ENCODE measurements around the gene PRKCA. TPM values are rescaled to one million over a fixed set of nuclear protein-coding genes. Genes with fewer than 3 reads are reported as not detected.

Gene PRKCA
- total RNA-seq, 1 donor from 2014 or later, result 16.4 TPM

DNA sequence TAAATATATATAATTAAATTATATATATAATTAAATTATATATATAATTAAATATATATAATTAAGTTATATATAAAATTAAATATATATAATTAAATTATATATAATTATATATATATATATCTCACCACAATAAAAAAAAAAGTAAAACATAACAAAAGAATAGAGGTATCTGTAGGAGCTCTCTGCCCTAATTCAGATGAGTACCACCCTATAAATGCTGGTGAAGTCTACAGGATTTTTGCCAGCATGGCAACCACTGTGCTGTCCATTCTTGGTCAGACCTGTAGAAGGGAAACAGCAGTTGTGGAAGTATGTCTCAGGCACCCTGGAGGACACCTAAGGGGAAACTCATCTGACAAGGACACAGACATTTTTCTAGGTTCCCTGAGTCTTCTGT is 259.7 kb downstream of the PRKCA start:
- Mint-ChIP-seq H3K27ac (no peak overlapping the region), H3K27me3 (no peaks in the 10 kb centered on the region)

DNA sequence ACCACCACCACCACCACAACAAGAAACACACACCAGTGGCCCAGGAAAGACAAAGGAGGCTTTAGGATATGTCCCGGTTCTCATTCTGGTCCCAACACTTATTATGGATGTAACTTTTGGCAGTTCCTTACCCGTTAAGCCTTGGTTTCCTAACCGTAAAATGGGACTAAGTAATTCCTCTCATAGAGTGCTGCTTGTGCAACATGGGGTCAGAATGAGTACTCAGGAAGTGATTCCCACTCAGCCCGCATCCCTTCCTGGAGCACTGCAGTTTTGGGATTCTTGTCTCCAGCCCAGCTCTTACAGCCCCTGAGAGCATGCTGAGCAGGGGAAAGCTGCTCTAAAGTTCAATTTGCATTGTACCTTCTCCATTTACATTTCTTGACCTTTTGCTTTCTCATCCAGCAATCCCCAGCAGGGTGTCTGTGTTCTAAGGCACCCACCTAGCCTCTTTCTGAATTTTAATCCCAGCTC is 262.6 kb downstream of the PRKCA start:
- TF ChIP-seq, protein P1, sequence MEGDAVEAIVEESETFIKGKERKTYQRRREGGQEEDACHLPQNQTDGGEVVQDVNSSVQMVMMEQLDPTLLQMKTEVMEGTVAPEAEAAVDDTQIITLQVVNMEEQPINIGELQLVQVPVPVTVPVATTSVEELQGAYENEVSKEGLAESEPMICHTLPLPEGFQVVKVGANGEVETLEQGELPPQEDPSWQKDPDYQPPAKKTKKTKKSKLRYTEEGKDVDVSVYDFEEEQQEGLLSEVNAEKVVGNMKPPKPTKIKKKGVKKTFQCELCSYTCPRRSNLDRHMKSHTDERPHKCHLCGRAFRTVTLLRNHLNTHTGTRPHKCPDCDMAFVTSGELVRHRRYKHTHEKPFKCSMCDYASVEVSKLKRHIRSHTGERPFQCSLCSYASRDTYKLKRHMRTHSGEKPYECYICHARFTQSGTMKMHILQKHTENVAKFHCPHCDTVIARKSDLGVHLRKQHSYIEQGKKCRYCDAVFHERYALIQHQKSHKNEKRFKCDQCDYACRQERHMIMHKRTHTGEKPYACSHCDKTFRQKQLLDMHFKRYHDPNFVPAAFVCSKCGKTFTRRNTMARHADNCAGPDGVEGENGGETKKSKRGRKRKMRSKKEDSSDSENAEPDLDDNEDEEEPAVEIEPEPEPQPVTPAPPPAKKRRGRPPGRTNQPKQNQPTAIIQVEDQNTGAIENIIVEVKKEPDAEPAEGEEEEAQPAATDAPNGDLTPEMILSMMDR (IDR thresholded peaks at IDR 0.05; ENCODE audit: unreplicated experiment), result no peak
- no peak for DNase-seq (ENCODE audit: low spot score, unreplicated experiment)
- peaks cover 3% of the 10 kb centered on the region for H3K9me3 Mint-ChIP-seq (ENCODE audit: low read depth)
- no peak overlapping the region for H3K4me3 Mint-ChIP-seq (ENCODE audit: low read depth)
- no peaks in the 10 kb centered on the region for H3K4me1 Mint-ChIP-seq (ENCODE audit: low read depth)
- no peaks in the 10 kb centered on the region for H3K36me3 Mint-ChIP-seq (ENCODE audit: insufficient read depth)
- H3K27ac Mint-ChIP-seq, result no peak overlapping the region
- H3K27me3 Mint-ChIP-seq, result no peaks in the 10 kb centered on the region

More for the DNA sequence above, 259.7 kb downstream of the PRKCA start:
- Mint-ChIP-seq H3K36me3 (ENCODE audit: insufficient read depth) (no peaks in the 10 kb centered on the region), H3K4me3 (ENCODE audit: low read depth) (no peak overlapping the region), H3K4me1 (ENCODE audit: low read depth) (no peaks in the 10 kb centered on the region), H3K9me3 (ENCODE audit: low read depth) (peaks cover 3% of the 10 kb centered on the region)
- TF ChIP-seq, protein P1 (IDR thresholded peaks at IDR 0.05; ENCODE audit: unreplicated experiment), result no peak
- DNase-seq (ENCODE audit: low spot score, unreplicated experiment), result no peak

DNA sequence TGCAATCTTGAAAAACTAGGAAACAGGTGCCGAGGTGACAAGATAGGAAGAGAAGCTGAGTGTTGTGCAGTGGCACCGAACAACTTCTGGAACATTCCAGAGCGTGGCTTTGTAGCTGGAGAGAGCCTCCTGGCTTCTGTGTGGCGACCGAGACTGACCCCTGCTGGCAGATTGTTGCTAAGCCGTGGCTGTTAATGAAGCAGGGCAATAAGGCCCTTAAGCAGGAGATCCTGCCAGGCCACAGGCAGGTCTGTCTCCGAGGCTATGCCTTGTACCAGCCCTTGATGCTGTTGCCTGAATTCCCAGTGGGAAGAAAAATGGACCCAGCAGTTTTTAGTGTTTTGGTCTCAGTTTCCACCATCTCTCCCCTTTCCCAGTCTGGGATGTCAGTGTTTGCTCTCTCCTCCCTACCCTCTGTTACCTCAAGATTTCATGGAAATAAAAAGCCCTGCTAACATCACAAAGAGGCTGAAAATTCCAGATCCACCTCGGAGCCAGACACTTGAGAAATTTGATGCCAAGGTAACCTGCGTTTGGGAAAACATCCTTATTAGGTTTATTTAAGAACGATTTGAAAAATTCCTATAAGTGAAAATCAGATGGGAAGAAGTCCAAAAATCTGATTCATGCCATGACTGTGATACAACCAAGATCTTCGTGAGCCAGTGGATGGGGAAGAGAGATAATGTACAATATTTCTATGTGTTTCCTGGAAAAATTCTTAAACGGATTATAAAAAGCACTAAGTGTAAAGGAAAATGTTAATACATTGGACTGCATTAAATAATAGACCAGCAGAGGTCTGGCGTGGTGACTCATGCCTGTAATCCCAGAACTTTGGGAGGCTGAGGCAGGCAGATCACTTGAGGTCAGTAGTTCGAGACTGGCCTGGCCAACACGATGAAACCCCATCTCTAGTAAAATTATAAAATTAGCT is 265.1 kb downstream of the PRKCA start:
- no peak overlapping the region for H3K27ac Mint-ChIP-seq
- TF ChIP-seq, protein P1 (IDR thresholded peaks at IDR 0.05; ENCODE audit: unreplicated experiment), result peak; percentile 67
- DNase-seq (ENCODE audit: low spot score, unreplicated experiment), result peak; percentile 39
- H3K36me3 Mint-ChIP-seq (ENCODE audit: insufficient read depth), result no peaks in the 10 kb centered on the region
- H3K4me3 Mint-ChIP-seq (ENCODE audit: low read depth), result no peak overlapping the region
- H3K27me3 Mint-ChIP-seq, result no peaks in the 10 kb centered on the region
- no peaks in the 10 kb centered on the region for H3K9me3 Mint-ChIP-seq (ENCODE audit: low read depth)
- H3K4me1 Mint-ChIP-seq (ENCODE audit: low read depth), result peaks cover 6% of the 10 kb centered on the region

DNA sequence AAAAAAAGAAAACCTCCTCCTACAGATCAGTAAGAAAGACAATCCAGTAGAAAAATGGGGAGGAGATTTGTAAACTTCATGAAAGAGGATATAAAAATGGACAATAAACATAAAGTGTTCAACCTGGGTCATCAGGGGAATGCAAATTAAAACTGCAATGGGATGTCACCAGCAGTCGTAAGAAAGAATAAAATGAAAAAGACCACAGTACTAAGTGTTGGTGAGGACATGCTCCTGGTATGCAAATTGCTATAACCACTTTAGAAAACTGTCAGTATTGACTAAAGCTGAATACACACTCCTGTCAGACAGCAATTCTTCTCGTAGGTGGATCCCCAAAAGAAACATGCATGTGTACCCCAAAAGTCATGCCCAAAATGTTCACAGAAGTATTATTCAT is 267.2 kb downstream of the PRKCA start:
- no peak for DNase-seq (ENCODE audit: low spot score, unreplicated experiment)
- Mint-ChIP-seq H3K4me3 (ENCODE audit: low read depth) (no peak overlapping the region), H3K27me3 (no peaks in the 10 kb centered on the region), H3K9me3 (ENCODE audit: low read depth) (no peaks in the 10 kb centered on the region), H3K36me3 (ENCODE audit: insufficient read depth) (no peaks in the 10 kb centered on the region), H3K27ac (no peak overlapping the region), H3K4me1 (ENCODE audit: low read depth) (peaks cover 6% of the 10 kb centered on the region)
- TF ChIP-seq, protein P1 (IDR thresholded peaks at IDR 0.05; ENCODE audit: unreplicated experiment), result no peak

DNA sequence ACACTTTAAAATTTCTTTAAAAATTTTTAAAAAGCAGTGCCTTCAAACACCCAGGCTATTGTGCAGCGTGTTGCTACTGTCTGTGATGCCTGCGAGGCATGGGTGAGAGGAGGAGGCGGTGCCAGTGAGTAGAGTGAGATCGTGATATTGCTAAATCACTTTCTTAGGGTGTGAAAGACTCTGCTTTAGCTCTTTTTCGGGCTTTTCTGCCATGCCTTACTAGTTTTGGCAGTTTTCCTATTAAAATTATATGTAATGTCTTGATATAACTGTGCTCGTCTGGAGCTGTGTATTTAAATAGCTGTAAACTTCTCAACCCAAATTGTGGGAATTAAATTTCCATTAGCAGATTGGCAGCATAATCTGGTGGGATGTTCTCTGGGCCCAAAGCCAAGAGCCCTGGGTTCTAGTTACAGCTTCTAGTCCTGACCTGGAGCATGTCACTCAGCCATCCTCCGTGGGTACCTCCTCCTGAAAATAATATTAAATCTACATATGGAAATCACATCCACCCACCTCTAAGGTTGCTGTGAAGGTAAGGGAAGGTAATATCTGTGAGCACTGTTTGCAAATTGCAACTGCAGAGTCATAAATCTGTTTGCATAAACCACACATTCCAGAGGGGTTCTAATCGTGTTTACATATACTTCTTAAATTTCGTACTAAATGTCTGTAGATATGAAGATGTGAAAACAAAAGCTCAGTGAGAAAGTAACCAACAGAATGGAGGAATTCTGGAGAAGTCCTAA is 268.2 kb downstream of the PRKCA start:
- Mint-ChIP-seq H3K27ac (no peak overlapping the region), H3K27me3 (no peaks in the 10 kb centered on the region), H3K36me3 (ENCODE audit: insufficient read depth) (no peaks in the 10 kb centered on the region), H3K4me1 (ENCODE audit: low read depth) (peaks cover 6% of the 10 kb centered on the region), H3K9me3 (ENCODE audit: low read depth) (no peaks in the 10 kb centered on the region), H3K4me3 (ENCODE audit: low read depth) (no peak overlapping the region)
- TF ChIP-seq, protein P1 (IDR thresholded peaks at IDR 0.05; ENCODE audit: unreplicated experiment), result no peak
- no peak for DNase-seq (ENCODE audit: low spot score, unreplicated experiment)

All from progenitor cell of endocrine pancreas (in vitro differentiated cells).